ENCODE data around the gene SIDT2.
"Not testable (repeated sequence)": the region's sequence is repeated elsewhere in the genome, so short reads cannot be mapped to it uniquely, and the experiment has no call there.

The SIDT2 gene

GRCh38 chr11:117172724-117173421 lies 5.7 kb upstream of the SIDT2 start:
- no peak for FAIRE-seq

- no peak for FAIRE-seq
Observed at GRCh38 chr11:117175104-117175503, 3.4 kb upstream of the SIDT2 start.

GRCh38 chr11:117175781-117176180 lies 2.8 kb upstream of the SIDT2 start:
- FAIRE-seq = no peak

GRCh38 chr11:117176186-117176585 lies 2.4 kb upstream of the SIDT2 start:
- FAIRE-seq = no peak

- peak; percentile 8 for FAIRE-seq
Observed at GRCh38 chr11:117177534-117178209, 871 bp upstream of the SIDT2 start.

GRCh38 chr11:117179048-117179999 lies 781 bp downstream of the SIDT2 start:
- no peak for FAIRE-seq

- no peak for FAIRE-seq
Observed at GRCh38 chr11:117180020-117180419, 1.5 kb downstream of the SIDT2 start.

- FAIRE-seq = no peak
Observed at GRCh38 chr11:117180661-117181585, 2.4 kb downstream of the SIDT2 start.

- no peak for FAIRE-seq
Observed at GRCh38 chr11:117181586-117182550, 3.3 kb downstream of the SIDT2 start.

GRCh38 chr11:117182551-117182935 lies 4.0 kb downstream of the SIDT2 start:
- FAIRE-seq = no peak

GRCh38 chr11:117183178-117183577 lies 4.6 kb downstream of the SIDT2 start:
- not testable (repeated sequence) for FAIRE-seq

- FAIRE-seq = no peak
Observed at GRCh38 chr11:117183724-117184349, 5.3 kb downstream of the SIDT2 start.

- no peak for FAIRE-seq
Observed at GRCh38 chr11:117185736-117186430, 7.3 kb downstream of the SIDT2 start.

GRCh38 chr11:117186431-117186761 lies 7.9 kb downstream of the SIDT2 start:
- FAIRE-seq = no peak

- FAIRE-seq = no peak
Observed at GRCh38 chr11:117187007-117187406, 8.5 kb downstream of the SIDT2 start.

GRCh38 chr11:117187428-117187798 lies 8.9 kb downstream of the SIDT2 start:
- no peak for FAIRE-seq

- no peak for FAIRE-seq
Observed at GRCh38 chr11:117187799-117188481, 9.4 kb downstream of the SIDT2 start.

- FAIRE-seq = no peak
Observed at GRCh38 chr11:117188620-117189081, 10.1 kb downstream of the SIDT2 start.
